DOHH2 (cell line): Measurements from ENCODE around the gene HLX.

ENCODE experiments used
- H3F3A ChIP-seq: fragments of 200-600 bp; sonication (generic), shearing (Covaris generic); 2 replicates; pipeline ENCODE4 v1.6.0; 2016; ENCODE audit warnings: antibody characterized with exemption, mild to moderate bottlenecking; ENCODE audit not compliant: control insufficient read depth, insufficient read depth
- H3K27ac ChIP-seq: fragments of 200-600 bp; sonication (generic); 2 replicates; pipeline ENCODE4 v1.5.1; 2014; ENCODE audit warnings: low read depth, mild to moderate bottlenecking, low read length, moderate library complexity
- H3K27me3 ChIP-seq: fragments of 200-600 bp; sonication (generic); 2 replicates; pipeline ENCODE4 v1.6.1; 2014; ENCODE audit warnings: mild to moderate bottlenecking, low read length, mixed read lengths; ENCODE audit not compliant: control insufficient read depth
- H3K36me3 ChIP-seq: fragments of 200-600 bp; sonication (generic); 2 replicates; pipeline ENCODE4 v1.6.1; 2014; ENCODE audit warnings: mild to moderate bottlenecking, low read length, moderate library complexity, mixed read lengths; ENCODE audit not compliant: control insufficient read depth
- H3K4me1 ChIP-seq: fragments of 200-600 bp; sonication (generic); 2 replicates; pipeline ENCODE4 v1.6.1; 2014; ENCODE audit warnings: mild to moderate bottlenecking, low read length, mixed read lengths; ENCODE audit not compliant: control insufficient read depth
- H3K4me2 ChIP-seq: fragments of 200-600 bp; sonication (generic); 2 replicates; pipeline ENCODE4 v1.6.0; 2014; ENCODE audit warnings: mild to moderate bottlenecking, low read length, moderate library complexity
- H3K4me3 ChIP-seq: fragments of 200-600 bp; sonication (generic); 2 replicates; pipeline ENCODE4 v1.5.1; 2014; ENCODE audit warnings: mild to moderate bottlenecking, low read length, mixed read lengths
- H3K79me2 ChIP-seq: fragments of 200-600 bp; sonication (generic); 2 replicates; pipeline ENCODE4 v1.6.1; 2014; ENCODE audit warnings: mild to moderate bottlenecking, low read length, mixed read lengths; ENCODE audit not compliant: control insufficient read depth
- H3K9me2 ChIP-seq: fragments of 200-600 bp; sonication (generic); replicated peaks from 2 replicates; pipeline ENCODE4 v1.6.1; 2014; ENCODE audit warnings: mild to moderate bottlenecking, low read length, mixed read lengths; ENCODE audit not compliant: control insufficient read depth
- H3K9me3 ChIP-seq: fragments of 200-600 bp; sonication (generic); 2 replicates; pipeline ENCODE4 v1.6.1; 2014; ENCODE audit warnings: antibody characterized with exemption, low read length, mixed read lengths; ENCODE audit not compliant: control insufficient read depth, insufficient read depth
- H4K20me1 ChIP-seq: fragments of 200-600 bp; sonication (generic); 2 replicates; pipeline ENCODE4 v1.6.0; 2014; ENCODE audit warnings: low read depth, mild to moderate bottlenecking, antibody characterized with exemption, low read length, moderate library complexity; ENCODE audit not compliant: control insufficient read depth, insufficient read depth
- EZH2phosphoT487 ChIP-seq: fragments of 200-600 bp; sonication (generic); IDR thresholded peaks from 2 replicates; pipeline ENCODE4 v1.6.1; 2017; ENCODE audit warnings: borderline replicate concordance, mild to moderate bottlenecking, antibody characterized with exemption, low read length, moderate library complexity, mixed read lengths
- TF ChIP-seq, protein P1 (sequence below): fragments of 200-600 bp; sonication (generic); IDR thresholded peaks from one replicate; pipeline ENCODE4 v1.5.1; 2014; ENCODE audit warnings: antibody characterized with exemption, mild to moderate bottlenecking, low read depth, low read length; ENCODE audit not compliant: poor library complexity, severe bottlenecking

The HLX gene

DNA sequence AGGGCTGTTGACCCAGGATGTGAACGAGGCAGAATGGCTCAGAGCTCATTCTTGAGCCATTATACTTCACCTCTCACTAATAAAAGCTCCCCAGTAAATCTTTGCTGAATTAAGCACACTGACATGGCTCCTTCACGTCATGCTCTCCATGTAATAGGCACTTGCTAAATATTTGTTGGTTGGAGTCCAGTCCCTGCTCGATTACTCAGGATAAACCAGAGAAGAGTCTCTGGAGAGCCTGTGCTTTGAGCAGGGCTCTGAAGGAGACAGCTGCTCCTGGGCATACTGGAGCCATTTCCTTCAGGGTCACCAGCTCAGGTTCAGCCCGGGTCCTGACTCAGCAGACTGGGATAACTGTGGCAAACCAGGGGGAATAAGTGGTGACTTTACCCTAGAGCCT lies 46.9 kb downstream of the HLX start:
- no peaks in the 10 kb centered on the region for H3K9me2 ChIP-seq
- no peaks in the 10 kb centered on the region for H3K9me3 ChIP-seq
- H3K27ac ChIP-seq: no peak overlapping the region
- no peaks in the 10 kb centered on the region for H3K4me1 ChIP-seq
- H4K20me1 ChIP-seq: no peaks in the 10 kb centered on the region
- H3K4me2 ChIP-seq: no peak overlapping the region
- no peaks in the 10 kb centered on the region for H3F3A ChIP-seq
- TF ChIP-seq, protein P1, sequence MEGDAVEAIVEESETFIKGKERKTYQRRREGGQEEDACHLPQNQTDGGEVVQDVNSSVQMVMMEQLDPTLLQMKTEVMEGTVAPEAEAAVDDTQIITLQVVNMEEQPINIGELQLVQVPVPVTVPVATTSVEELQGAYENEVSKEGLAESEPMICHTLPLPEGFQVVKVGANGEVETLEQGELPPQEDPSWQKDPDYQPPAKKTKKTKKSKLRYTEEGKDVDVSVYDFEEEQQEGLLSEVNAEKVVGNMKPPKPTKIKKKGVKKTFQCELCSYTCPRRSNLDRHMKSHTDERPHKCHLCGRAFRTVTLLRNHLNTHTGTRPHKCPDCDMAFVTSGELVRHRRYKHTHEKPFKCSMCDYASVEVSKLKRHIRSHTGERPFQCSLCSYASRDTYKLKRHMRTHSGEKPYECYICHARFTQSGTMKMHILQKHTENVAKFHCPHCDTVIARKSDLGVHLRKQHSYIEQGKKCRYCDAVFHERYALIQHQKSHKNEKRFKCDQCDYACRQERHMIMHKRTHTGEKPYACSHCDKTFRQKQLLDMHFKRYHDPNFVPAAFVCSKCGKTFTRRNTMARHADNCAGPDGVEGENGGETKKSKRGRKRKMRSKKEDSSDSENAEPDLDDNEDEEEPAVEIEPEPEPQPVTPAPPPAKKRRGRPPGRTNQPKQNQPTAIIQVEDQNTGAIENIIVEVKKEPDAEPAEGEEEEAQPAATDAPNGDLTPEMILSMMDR: no peak
- no peak for TF ChIP-seq EZH2phosphoT487
- H3K36me3 ChIP-seq: no peaks in the 10 kb centered on the region
- H3K4me3 ChIP-seq: no peak overlapping the region
- H3K27me3 ChIP-seq: no peaks in the 10 kb centered on the region; the same call in 1 of the 2 replicates
- H3K79me2 ChIP-seq: no peaks in the 10 kb centered on the region

- H3K9me2 ChIP-seq: no peaks in the 10 kb centered on the region
- no peaks in the 10 kb centered on the region for H3K36me3 ChIP-seq
- no peak overlapping the region for H3K4me3 ChIP-seq
- no peak overlapping the region for H3K4me2 ChIP-seq
- no peaks in the 10 kb centered on the region for H3K79me2 ChIP-seq
- H3K27ac ChIP-seq: no peak overlapping the region
- no peaks in the 10 kb centered on the region for H4K20me1 ChIP-seq
- H3K9me3 ChIP-seq: no peaks in the 10 kb centered on the region
- H3K27me3 ChIP-seq: no peaks in the 10 kb centered on the region; the same call in 1 of the 2 replicates
- TF ChIP-seq, protein P1: no peak
- no peak for TF ChIP-seq EZH2phosphoT487
- no peaks in the 10 kb centered on the region for H3F3A ChIP-seq
- H3K4me1 ChIP-seq: no peaks in the 10 kb centered on the region
Observed at GRCh38 chr1:220927442-220927841, 48.2 kb downstream of the HLX start.

- Histone ChIP-seq H3K27me3 (no peaks in the 10 kb centered on the region; the same call in 1 of the 2 replicates), H3K4me1 (no peaks in the 10 kb centered on the region), H3K4me3 (no peak overlapping the region), H3K79me2 (no peaks in the 10 kb centered on the region), H3K27ac (no peak overlapping the region), H3K9me2 (no peaks in the 10 kb centered on the region), H3K4me2 (no peak overlapping the region), H4K20me1 (no peaks in the 10 kb centered on the region), H3K9me3 (no peaks in the 10 kb centered on the region), H3K36me3 (no peaks in the 10 kb centered on the region), H3F3A (no peaks in the 10 kb centered on the region)
- no peak for TF ChIP-seq EZH2phosphoT487
- TF ChIP-seq, protein P1: no peak
Observed at GRCh38 chr1:220928320-220928719, 49.1 kb downstream of the HLX start.
